Omental fat pad (tissue), 4 donors: ENCODE data around the gene GGNBP2. TPM values are rescaled to one million over a fixed set of nuclear protein-coding genes. Genes with fewer than 3 reads are reported as not detected.
A peak's percentile ranks its signal among the peaks of the same experiment; 100 is the strongest.

Experiments used
- ATAC-seq: fragments of 150-250 bp; one replicate; pipeline ENCODE4 v1.9.1; 2016; ENCODE audit warnings: mild to moderate bottlenecking, moderate library complexity; ENCODE audit not compliant: low FRiP score
- DNase-seq: peaks from one replicate; pipeline ENCODE4 v3.0.0-alpha.2; 2019; ENCODE audit warnings: low spot score
- total RNA-seq, 4 donors: library from RNA; depleted of rRNA; stranded (reverse); fragments of >200 nt; gene quantifications; one replicate each; pipeline ENCODE4 v1.1.0, GENCODE V29; 2016
- TF ChIP-seq, protein P1 (sequence below), 3 donors: fragments of 450-650 bp; IDR thresholded peaks; one replicate each; pipeline ENCODE4 v1.5.1; 2016 to 2017; ENCODE audit warnings: antibody characterized with exemption in 3 of 3, mild to moderate bottlenecking in 3 of 3, moderate library complexity in 2 of 3

The GGNBP2 gene
- total RNA-seq, 4 donors from 2014 or later: 54.3 to 80.9 (median 63.1) TPM

DNA sequence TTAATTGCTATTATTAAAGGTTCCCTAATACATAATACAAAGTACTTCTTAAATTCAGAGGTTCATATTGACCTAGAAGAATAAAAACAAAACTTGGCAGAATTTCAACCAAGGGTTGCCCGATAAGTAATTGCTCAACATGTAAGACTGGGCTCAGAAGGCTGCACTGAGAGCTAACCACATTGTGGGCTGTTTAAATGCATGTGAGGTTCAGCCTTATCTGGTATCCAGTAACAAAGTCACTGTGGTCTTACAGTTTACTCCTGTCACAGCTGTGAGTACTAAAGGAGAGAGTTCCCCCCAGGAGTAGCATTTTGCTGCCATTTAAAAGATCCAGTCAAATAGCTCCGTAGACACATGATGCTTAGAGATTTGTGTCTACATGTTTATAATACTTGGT lies 45.4 kb downstream of the GGNBP2 start:
- DNase-seq (no peak), ATAC-seq (no peak)
- TF ChIP-seq, protein P1, sequence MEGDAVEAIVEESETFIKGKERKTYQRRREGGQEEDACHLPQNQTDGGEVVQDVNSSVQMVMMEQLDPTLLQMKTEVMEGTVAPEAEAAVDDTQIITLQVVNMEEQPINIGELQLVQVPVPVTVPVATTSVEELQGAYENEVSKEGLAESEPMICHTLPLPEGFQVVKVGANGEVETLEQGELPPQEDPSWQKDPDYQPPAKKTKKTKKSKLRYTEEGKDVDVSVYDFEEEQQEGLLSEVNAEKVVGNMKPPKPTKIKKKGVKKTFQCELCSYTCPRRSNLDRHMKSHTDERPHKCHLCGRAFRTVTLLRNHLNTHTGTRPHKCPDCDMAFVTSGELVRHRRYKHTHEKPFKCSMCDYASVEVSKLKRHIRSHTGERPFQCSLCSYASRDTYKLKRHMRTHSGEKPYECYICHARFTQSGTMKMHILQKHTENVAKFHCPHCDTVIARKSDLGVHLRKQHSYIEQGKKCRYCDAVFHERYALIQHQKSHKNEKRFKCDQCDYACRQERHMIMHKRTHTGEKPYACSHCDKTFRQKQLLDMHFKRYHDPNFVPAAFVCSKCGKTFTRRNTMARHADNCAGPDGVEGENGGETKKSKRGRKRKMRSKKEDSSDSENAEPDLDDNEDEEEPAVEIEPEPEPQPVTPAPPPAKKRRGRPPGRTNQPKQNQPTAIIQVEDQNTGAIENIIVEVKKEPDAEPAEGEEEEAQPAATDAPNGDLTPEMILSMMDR (IDR thresholded peaks at IDR 0.05): no peak

DNA sequence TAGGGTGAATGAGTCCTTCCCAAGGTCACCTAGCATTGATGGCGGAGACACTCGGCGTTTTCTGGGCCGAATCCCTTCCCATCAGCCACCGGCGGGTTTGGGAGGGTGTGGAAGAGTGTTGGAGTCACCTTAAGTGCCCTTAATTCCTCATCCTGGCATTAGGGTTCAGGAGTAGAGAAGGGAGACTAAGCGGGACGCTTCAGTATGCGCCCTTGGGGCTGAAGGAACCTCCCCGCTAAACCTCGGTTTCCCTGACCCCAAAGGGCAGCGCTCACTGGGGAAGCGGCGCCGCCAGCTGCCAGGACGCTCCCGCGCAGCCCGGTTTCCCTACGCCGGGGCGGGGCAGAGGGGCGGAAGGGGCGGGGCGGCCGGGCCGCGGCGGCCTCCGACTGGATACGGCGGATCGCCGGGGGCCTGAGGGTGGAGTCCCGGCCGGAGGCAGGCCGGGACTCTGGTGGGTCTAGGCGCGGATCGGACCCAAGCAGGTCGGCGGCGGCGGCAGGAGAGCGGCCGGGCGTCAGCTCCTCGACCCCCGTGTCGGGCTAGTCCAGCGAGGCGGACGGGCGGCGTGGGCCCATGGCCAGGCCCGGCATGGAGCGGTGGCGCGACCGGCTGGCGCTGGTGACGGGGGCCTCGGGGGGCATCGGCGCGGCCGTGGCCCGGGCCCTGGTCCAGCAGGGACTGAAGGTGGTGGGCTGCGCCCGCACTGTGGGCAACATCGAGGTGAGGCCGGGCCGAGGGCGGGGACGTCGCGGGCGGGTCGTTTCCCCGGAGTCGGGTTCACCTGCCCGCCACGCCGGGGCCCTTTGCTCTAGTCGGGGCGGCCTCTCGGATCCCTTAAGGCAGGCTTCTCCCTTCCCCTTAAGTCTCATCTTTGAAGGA lies 47.0 kb downstream of the GGNBP2 start, which contains the start of gene DHRS11:
Gene DHRS11, plus strand, starts transcription at position 446 of the 882 bp plus-strand sequence. Its CDS starts 131 bp downstream, at position 577.
- peak; percentile 47 for DNase-seq
- TF ChIP-seq, protein P1 (IDR thresholded peaks at IDR 0.05): no peak
- peak; percentile 94 for ATAC-seq

DNA sequence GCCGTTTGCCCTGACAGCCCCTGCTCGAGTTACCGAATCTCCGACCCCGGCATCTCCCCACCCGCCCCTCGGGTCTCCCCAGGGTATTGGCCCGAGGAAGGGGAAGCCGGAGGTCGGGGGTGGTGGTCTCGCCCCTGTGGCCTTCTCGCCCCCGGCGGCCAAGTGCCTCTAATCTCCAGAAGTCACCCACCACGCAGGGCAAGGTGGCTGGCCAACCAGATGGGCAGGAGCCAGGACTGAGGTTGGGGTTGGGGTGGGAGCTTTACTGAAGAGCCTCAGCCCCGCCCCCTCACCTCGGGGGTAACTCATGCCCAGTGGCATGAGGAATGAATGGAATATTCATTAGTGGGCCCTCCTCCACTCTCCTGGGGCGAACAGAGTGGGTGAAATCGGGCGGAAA lies 47.6 kb downstream of the GGNBP2 start:
- ATAC-seq (peak; percentile 67), DNase-seq (no peak)
- TF ChIP-seq, protein P1 (IDR thresholded peaks at IDR 0.05): no peak

DNA sequence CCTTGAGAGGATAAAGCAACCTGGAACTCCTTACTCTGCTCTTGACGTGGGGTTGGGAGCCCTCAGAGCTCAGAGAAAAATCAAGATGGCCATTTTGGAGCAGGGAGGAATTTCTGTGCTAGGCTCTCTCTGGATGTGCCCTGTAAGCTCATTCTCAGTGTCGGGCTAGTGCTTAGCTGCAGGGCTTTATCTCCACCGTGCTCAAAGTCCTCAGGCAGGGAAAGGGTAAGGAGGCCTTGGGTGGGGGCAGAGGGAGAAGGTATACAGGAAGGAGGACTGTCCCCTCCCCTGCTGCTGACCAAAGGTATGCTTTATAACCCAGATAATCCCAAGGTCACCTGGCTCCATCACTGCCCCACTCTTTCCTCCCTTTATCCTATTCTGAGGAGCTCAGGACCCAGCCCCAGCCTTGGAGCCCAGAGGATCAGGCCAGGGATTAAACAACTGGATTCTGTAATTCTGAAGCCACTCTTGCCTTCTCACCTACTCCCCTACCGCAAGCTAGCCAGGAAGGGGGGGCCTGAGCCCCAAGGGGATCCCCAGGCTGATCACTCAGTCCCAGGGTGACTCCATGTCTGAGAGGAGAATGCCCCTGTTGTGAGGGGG lies 48.1 kb downstream of the GGNBP2 start:
- ATAC-seq: no peak
- TF ChIP-seq, protein P1 (IDR thresholded peaks at IDR 0.05): no peak
- DNase-seq: no peak

DNA sequence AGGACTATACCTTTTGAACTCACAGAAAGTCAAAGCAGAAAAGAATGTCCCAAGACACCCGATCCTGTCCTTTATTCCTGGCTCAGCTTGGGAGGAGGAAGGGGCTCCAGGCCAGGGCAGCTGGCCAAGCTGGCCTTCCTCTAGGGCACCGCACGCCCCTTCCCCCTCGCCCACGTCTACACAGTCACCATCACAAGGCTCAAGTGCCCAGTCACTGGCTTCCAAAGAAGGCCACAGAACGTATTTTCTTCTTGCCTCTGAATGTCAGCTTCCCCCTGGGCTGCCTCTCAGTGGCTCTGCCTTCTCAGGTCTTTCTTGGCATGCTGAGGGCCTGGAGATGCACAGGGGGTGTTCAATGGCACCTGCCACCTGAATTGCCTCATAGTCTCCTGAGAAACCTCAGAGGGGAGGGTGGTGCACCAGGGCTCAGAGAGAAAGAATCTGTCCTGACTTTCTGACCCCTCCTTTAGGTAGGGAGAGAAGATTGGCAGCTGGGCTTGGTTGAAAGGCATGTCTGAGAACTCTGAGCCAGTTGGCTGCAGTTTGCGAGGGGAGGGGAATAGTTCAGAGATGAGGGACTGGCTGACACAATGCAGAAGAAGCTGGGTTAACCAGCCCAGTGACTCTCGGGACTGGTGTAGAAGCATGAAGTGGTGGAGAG lies 49.1 kb downstream of the GGNBP2 start:
- ATAC-seq (no peak), DNase-seq (no peak)
- TF ChIP-seq, protein P1 (IDR thresholded peaks at IDR 0.05): no peak

DNA sequence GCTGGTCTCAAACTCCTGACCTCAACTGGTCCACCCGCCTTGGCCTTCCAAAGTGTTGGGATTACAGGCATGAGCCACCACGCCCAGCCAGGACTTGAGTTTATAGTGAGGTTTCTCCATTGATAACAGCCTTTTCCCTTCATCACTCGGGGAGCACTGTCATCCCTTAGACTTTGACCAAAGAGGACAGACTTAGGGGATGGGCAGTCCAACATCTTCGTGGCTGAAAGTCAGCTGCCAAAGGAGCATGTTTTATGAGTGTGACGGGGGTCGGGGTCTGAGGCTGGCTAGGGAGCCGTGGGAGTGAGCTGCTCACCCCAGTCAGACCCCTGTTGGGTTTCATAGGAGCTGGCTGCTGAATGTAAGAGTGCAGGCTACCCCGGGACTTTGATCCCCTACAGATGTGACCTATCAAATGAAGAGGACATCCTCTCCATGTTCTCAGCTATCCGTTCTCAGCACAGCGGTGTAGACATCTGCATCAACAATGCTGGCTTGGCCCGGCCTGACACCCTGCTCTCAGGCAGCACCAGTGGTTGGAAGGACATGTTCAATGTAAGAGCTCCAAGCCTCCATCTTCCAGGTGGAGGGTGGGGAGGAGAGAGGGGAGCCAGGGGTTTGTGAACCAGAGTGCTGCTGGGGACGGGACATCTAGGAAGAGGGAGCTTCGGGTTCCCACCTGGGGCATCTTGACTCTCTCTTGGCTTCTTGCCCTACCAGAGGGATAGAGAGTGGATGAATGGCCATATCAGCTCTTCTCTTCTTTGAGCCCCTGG lies 50.1 kb downstream of the GGNBP2 start:
- TF ChIP-seq, protein P1 (IDR thresholded peaks at IDR 0.05): no peak
- no peak for DNase-seq
- ATAC-seq: no peak
